Panc1 (cell line): ENCODE measurements around the gene MIR17HG. TPM values are rescaled to one million over a fixed set of nuclear protein-coding genes. Genes with fewer than 3 reads are reported as not detected.
A peak's percentile ranks its signal among the peaks of the same experiment; 100 is the strongest.

Experiments
- ATAC-seq: fragments of 200-7000 bp; cut with Tn5 transposase; 2 replicates; pipeline ENCODE4 v1.9.1; 2020; ENCODE audit warnings: mild to moderate bottlenecking, moderate library complexity
- BruUV-seq: library from RNA; stranded (reverse); fragments of 400-500 nt; replicated peaks from 2 replicates; lab custom pipeline; 2021; lab: Mats Ljungman, UMichigan
- CTCF ChIA-PET: fragments of 300-600 bp; sonication (Branson Sonifier 250); formaldehyde crosslinking; loops from one replicate; lab custom pipeline; 2022; ENCODE audit warnings: antibody characterized with exemption; lab: Charles Lee
- POLR2A ChIA-PET: fragments of 300-600 bp; sonication (Branson Sonifier 250); formaldehyde crosslinking; loops from one replicate; lab custom pipeline; 2022; ENCODE audit warnings: antibody characterized with exemption; lab: Charles Lee
- DNase-seq: peaks from one replicate; pipeline ENCODE4 v3.0.0-alpha.2; 2010; ENCODE audit warnings: low read depth, low spot score
- H3K27ac ChIP-seq: 2 replicates; pipeline ENCODE4 v1.5.1; 2011; ENCODE audit warnings: mild to moderate bottlenecking, low read length, inconsistent platforms
- H3K27me3 ChIP-seq: fragments of 200-500 bp; sonication (Bioruptor generic); 2 replicates; pipeline ENCODE4 v1.6.0; 2014; ENCODE audit warnings: low read length, inconsistent platforms; ENCODE audit not compliant: control insufficient read depth, insufficient read depth
- H3K36me3 ChIP-seq: fragments of 200-500 bp; sonication (Bioruptor generic); 2 replicates; pipeline ENCODE4 v1.5.1; 2014; ENCODE audit warnings: inconsistent platforms, mild to moderate bottlenecking, low read length, moderate library complexity; ENCODE audit not compliant: control insufficient read depth, insufficient read depth
- H3K4me1 ChIP-seq: 2 replicates; pipeline ENCODE4 v1.5.1; 2011; ENCODE audit warnings: inconsistent platforms, mild to moderate bottlenecking, low read length, moderate library complexity; ENCODE audit not compliant: control insufficient read depth, insufficient read depth
- H3K4me3 ChIP-seq, 2 experiments: 2 replicates each; pipeline ENCODE4 v1.5.1; 2011 to 2012; ENCODE audit warnings: low read depth in 2 of 2, low read length in 2 of 2, mild to moderate bottlenecking in 2 of 2, inconsistent platforms in 1 of 2, moderate library complexity in 1 of 2
- H3K9me3 ChIP-seq: fragments of 200-500 bp; sonication (Bioruptor generic); 2 replicates; pipeline ENCODE4 v1.5.1; 2014; ENCODE audit warnings: low read depth, mild to moderate bottlenecking, inconsistent platforms, low read length, moderate library complexity; ENCODE audit not compliant: control insufficient read depth, insufficient read depth
- POLR2AphosphoS5 ChIP-seq: IDR thresholded peaks from 2 replicates; pipeline ENCODE4 v1.6.1; 2012; ENCODE audit warnings: mild to moderate bottlenecking, low read depth, low read length, moderate library complexity
- SIN3A ChIP-seq: IDR thresholded peaks from 2 replicates; pipeline ENCODE4 v1.6.1; 2012; ENCODE audit warnings: low read depth, mild to moderate bottlenecking, low read length, moderate library complexity, borderline replicate concordance; ENCODE audit not compliant: insufficient read depth
- TCF7L2 ChIP-seq: IDR thresholded peaks from 2 replicates; pipeline ENCODE4 v1.6.1; 2011; ENCODE audit warnings: mild to moderate bottlenecking, low read depth, low read length, inconsistent platforms
- in situ Hi-C: cut with HindIII; loops from 2 replicates; pipeline ENCODE4 v1.10.0; 2016; ENCODE audit warnings: low sequenced_read_pairs, low pct_unique_long_range_greater_than_20kb
- intact Hi-C: fragments of 100-400 bp; cut with micrococcal nuclease; formaldehyde crosslinking; loops from one replicate; pipeline ENCODE4 v1.10.0; 2022; ENCODE audit not compliant: unreplicated experiment
- total RNA-seq: library from RNA; stranded (reverse); gene quantifications from one replicate; pipeline ENCODE4 v1.2.1, GENCODE V29; 2021; ENCODE audit not compliant: unreplicated experiment
- TF ChIP-seq, protein P1 (sequence below), 2 experiments: IDR thresholded peaks; 2 replicates each; pipeline ENCODE4 v1.6.1; 2011 to 2012; ENCODE audit warnings: low read depth in 2 of 2, control low read depth in 1 of 2, low read length in 1 of 2, mild to moderate bottlenecking in 1 of 2, moderate library complexity in 1 of 2; ENCODE audit not compliant: insufficient read depth in 1 of 2
- TF ChIP-seq, protein P2 (sequence below): fragments of 450-650 bp; IDR thresholded peaks from 2 replicates; pipeline ENCODE4 v1.5.1; 2017; ENCODE audit warnings: mild to moderate bottlenecking

MIR17HG gene
- total RNA-seq, 1 experiment from 2014 or later, result 3.1 TPM

DNA sequence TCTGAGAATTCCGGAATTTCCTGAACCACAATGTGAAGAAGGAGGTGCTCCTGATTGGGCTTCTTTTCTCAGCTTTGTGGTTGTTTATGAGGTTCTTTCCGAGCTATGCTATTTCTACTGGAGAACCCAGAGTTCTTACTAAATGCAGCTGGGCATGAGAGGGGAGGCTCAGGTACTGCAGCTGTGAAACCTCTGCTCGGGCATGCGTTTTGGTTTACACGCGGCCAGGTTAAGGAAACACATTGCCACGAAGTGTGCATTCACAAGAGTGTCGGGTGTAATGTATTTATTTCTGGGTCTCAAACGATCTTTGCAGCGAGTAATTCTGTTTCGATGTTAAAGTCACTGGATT lies 661 bp upstream of the MIR17HG start:
- Histone ChIP-seq H3K36me3 (peaks cover 22% of the 10 kb centered on the region), H3K4me3 (peak overlapping the region; percentile 67), H3K4me1 (peaks cover 9% of the 10 kb centered on the region), H3K27me3 (peaks cover 10% of the 10 kb centered on the region; the same call in 1 of the 2 replicates), H3K27ac (peak overlapping the region; percentile 51; the same call in 1 of the 2 replicates), H3K9me3 (no peaks in the 10 kb centered on the region)
- ATAC-seq (no peak), DNase-seq (no peak)
- TF ChIP-seq POLR2AphosphoS5, result no peak
- TF ChIP-seq, protein P1, sequence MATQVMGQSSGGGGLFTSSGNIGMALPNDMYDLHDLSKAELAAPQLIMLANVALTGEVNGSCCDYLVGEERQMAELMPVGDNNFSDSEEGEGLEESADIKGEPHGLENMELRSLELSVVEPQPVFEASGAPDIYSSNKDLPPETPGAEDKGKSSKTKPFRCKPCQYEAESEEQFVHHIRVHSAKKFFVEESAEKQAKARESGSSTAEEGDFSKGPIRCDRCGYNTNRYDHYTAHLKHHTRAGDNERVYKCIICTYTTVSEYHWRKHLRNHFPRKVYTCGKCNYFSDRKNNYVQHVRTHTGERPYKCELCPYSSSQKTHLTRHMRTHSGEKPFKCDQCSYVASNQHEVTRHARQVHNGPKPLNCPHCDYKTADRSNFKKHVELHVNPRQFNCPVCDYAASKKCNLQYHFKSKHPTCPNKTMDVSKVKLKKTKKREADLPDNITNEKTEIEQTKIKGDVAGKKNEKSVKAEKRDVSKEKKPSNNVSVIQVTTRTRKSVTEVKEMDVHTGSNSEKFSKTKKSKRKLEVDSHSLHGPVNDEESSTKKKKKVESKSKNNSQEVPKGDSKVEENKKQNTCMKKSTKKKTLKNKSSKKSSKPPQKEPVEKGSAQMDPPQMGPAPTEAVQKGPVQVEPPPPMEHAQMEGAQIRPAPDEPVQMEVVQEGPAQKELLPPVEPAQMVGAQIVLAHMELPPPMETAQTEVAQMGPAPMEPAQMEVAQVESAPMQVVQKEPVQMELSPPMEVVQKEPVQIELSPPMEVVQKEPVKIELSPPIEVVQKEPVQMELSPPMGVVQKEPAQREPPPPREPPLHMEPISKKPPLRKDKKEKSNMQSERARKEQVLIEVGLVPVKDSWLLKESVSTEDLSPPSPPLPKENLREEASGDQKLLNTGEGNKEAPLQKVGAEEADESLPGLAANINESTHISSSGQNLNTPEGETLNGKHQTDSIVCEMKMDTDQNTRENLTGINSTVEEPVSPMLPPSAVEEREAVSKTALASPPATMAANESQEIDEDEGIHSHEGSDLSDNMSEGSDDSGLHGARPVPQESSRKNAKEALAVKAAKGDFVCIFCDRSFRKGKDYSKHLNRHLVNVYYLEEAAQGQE (IDR thresholded peaks at IDR 0.05; ENCODE audit: insufficient read depth in 1 of 2, low read depth in 2 of 2, low read length in 1 of 2), result no peak
- TF ChIP-seq, protein P2, sequence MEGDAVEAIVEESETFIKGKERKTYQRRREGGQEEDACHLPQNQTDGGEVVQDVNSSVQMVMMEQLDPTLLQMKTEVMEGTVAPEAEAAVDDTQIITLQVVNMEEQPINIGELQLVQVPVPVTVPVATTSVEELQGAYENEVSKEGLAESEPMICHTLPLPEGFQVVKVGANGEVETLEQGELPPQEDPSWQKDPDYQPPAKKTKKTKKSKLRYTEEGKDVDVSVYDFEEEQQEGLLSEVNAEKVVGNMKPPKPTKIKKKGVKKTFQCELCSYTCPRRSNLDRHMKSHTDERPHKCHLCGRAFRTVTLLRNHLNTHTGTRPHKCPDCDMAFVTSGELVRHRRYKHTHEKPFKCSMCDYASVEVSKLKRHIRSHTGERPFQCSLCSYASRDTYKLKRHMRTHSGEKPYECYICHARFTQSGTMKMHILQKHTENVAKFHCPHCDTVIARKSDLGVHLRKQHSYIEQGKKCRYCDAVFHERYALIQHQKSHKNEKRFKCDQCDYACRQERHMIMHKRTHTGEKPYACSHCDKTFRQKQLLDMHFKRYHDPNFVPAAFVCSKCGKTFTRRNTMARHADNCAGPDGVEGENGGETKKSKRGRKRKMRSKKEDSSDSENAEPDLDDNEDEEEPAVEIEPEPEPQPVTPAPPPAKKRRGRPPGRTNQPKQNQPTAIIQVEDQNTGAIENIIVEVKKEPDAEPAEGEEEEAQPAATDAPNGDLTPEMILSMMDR, result no peak
- TF ChIP-seq SIN3A, result no peak
- no peak for TF ChIP-seq TCF7L2
- BruUV-seq, result no TSS peak
- ChIA-PET POLR2A (no interaction called here), CTCF (no interaction called here)
- intact Hi-C loops (loop anchor here (5.0 kb wide), 1 partner anchor 215 kb away; no protein-coding TSS in a partner anchor), in situ Hi-C loops (no loop called here)

DNA sequence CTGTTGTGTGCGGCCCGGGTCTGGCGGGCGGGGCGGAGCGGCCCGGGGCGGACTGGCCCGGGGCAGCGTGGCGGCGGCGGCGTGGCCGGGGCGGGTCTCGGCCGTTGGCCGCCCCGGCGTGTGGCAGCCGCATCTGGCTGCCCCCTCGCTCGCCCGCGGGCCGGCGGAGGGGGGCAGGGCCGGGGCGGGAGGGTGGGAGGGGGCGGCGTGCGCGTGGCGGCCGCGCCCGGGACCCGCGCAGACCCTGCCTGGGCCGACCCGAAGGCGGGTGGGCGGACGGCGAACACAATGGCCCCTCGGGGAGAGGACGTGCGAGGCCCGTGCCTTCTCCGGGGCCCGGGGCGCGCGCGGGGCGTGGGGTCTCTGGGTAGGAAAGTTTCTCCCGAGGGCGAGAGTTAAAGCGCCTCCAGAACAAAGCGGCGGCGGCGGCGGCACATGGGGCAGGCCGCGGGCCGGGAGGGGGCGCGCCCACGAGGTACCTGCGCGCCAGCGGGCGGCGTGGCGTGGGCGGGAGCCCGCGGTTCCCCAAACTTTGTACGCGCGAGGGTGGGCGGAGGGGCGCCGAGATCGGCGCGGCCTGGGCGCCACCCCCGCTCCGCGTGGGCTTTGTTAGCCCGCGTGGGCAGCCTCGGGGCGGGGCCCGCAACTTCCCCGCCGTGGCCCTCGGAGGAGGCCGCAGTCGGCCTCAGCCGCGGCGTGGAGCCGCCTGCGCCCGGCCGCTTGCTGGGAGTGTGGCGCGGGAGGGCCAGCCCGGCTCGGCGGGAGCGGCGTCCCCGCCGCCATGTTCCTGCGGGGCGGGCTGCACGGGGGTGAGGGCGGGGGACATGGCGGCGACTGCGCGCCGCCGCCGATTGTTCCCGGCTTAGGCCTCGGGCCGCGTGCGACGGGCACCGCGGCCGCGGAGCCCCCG lies 764 bp downstream of the MIR17HG start:
- POLR2A ChIA-PET, result interaction anchor here (0.6 kb wide), 1 partner anchor 726 kb away, joined by 3 read pairs; no protein-coding TSS in a partner anchor
- Histone ChIP-seq H3K27ac (no peak overlapping the region), H3K27me3 (peaks cover 9% of the 10 kb centered on the region; the same call in 1 of the 2 replicates), H3K36me3 (peaks cover 33% of the 10 kb centered on the region), H3K9me3 (no peaks in the 10 kb centered on the region), H3K4me1 (peaks cover 9% of the 10 kb centered on the region), H3K4me3 (peak overlapping the region; percentile 44 to 67)
- DNase-seq (no peak), ATAC-seq (peak; percentile 77)
- CTCF ChIA-PET, result no interaction called here
- in situ Hi-C loops (no loop called here), intact Hi-C loops (loop anchor here (5.0 kb wide), 1 partner anchor 216 kb away; no protein-coding TSS in a partner anchor)
- BruUV-seq, result no TSS peak
- TF ChIP-seq SIN3A, result peak; percentile 57; the same call in 1 of the 2 replicates
- TF ChIP-seq TCF7L2, result no peak
- TF ChIP-seq POLR2AphosphoS5, result no peak; the same call in 1 of the 2 replicates
